ENCODE results near the gene DDX47.
"Not testable (repeated sequence)": the region's sequence is repeated elsewhere in the genome, so short reads cannot be mapped to it uniquely, and the experiment has no call there.

DDX47 gene

DNA sequence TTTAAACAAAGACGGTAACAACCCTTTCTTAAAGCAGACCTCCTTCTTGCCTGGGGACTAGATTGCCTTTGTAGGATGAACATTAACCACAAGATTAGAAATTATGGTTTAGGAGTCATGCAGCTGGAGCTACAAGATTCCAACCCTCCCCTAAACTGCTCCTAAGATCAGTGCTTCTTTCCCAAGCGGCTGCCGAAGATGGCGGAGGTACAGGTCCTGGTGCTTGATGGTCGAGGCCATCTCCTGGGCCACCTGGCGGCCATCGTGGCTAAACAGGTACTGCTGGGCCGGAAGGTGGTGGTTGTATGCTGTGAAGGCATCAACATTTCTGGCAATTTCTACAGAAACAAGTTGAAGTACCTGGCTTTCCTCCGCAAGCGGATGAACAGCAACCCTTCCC, 62.2 kb downstream of the DDX47 start:
- DNase-seq, result not testable (repeated sequence)

DNA sequence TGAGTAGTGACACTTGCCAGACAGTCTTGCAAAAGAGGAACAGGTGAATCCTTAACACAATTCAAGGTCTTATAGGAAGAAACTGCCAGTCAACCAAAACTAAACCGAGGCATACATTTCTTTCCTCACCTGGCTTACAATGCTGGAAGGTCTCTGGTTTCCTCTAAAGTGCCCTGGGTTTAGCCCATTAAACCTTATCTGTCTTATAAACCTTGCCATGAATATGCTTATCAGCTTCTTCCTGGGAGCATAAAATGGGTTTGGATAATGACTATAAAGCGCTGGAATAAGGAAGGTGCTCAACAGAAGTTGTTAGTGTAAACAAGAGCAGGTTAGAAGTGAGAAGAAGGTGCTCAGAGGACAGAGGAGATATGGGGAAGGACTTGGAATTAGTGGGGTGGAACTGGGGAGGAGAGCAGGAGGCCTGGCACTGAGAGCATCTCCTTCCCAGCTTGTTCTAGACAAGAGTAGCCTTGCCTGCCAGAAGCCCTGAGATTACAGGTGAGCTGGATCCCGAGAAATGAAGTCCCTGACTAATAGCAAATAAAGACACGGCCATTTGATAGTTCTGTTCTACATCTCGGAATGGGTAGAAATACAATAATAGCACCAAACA, 64.1 kb downstream of the DDX47 start:
- no peak for DNase-seq

DNA sequence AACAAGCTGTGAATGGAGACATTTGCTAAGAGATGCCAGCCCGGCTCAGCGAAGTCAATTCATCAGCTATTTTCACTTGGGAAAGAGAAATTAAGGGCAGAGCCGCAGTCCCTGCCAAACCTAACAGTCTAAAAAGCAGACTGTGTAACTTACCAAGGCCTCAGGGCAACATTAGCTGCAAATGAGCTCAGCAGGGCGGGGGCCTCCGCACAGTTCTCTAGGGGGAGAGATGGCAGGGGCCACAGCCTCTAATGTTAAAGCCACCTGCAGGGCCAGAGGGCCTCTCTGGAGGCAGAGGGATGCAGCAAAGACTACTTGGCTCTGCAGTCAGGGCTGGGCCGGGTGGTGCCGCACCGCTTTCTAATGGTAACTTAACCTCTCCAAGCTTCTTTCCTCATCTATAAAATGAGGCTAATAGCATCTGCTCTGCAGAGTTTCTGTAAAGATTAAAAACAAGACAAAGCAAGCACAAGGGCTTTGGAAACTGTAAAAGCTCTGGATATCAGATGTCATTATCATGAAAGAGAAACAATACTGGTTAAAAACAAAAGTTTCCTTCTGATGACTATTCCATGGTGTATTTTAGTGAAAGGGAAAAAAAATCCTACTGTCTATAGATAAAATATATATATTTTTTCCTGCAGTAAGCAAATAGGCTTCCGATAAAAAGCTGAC, 64.8 kb downstream of the DDX47 start:
- peak; percentile 19 for DNase-seq
